Suprapubic skin (tissue), 4 donors: ENCODE measurements around the gene AFF1.

Experiments
- POLR2A ChIP-seq, 2 donors: fragments of 450-650 bp; IDR thresholded peaks; one replicate each; pipeline ENCODE4 v1.6.1; 2017; ENCODE audit warnings: antibody characterized with exemption in 2 of 2, mild to moderate bottlenecking in 2 of 2, moderate library complexity in 2 of 2
- POLR2AphosphoS5 ChIP-seq, 3 donors: sonication (generic); formaldehyde crosslinking; IDR thresholded peaks; one replicate each; pipeline ENCODE4 v1.6.1; 2017; ENCODE audit warnings: antibody characterized with exemption in 3 of 3
- TF ChIP-seq, protein P1 (sequence below), 2 donors: fragments of 200-600 bp in 1 of 2; fragments of 450-650 bp in 1 of 2; sonication (generic) in 1 of 2; IDR thresholded peaks; one replicate each; pipeline ENCODE4 v1.5.1; 2016 to 2019; ENCODE audit warnings: antibody characterized with exemption in 2 of 2, mild to moderate bottlenecking in 1 of 2, moderate library complexity in 1 of 2

DNA sequence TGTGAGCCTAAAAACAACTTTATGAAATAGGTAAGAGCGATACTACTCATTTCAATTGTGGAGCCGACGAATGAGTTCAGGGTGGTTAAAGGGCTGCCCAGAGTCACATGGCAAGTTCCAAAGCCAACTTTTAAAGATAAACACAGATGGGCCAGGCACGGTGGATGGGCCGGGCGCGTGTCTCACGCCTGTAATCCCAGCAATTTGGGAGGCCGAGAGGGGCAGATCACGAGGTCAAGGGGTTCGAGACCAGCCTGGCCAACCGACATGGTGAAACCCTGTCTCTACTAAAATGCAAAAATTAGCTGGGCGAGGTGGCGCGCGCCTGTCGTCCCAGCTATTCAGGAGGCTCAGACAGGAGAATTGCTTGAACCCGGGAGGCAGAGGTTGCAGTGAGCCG, 41.7 kb upstream of the AFF1 start:
- TF ChIP-seq, protein P1, sequence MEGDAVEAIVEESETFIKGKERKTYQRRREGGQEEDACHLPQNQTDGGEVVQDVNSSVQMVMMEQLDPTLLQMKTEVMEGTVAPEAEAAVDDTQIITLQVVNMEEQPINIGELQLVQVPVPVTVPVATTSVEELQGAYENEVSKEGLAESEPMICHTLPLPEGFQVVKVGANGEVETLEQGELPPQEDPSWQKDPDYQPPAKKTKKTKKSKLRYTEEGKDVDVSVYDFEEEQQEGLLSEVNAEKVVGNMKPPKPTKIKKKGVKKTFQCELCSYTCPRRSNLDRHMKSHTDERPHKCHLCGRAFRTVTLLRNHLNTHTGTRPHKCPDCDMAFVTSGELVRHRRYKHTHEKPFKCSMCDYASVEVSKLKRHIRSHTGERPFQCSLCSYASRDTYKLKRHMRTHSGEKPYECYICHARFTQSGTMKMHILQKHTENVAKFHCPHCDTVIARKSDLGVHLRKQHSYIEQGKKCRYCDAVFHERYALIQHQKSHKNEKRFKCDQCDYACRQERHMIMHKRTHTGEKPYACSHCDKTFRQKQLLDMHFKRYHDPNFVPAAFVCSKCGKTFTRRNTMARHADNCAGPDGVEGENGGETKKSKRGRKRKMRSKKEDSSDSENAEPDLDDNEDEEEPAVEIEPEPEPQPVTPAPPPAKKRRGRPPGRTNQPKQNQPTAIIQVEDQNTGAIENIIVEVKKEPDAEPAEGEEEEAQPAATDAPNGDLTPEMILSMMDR (IDR thresholded peaks at IDR 0.05): no peak
- no peak for TF ChIP-seq POLR2A (IDR thresholded peaks at IDR 0.05)
- no peak for TF ChIP-seq POLR2AphosphoS5 (IDR thresholded peaks at IDR 0.05)
